Uterus (tissue), 4 donors: ENCODE results near the gene IFNG-AS1. TPM values are rescaled to one million over a fixed set of nuclear protein-coding genes. Genes with fewer than 3 reads are reported as not detected.

Experiments used
- DNase-seq, 2 donors: peaks; one replicate each; pipeline ENCODE4 v3.0.0-alpha.2; 2019 to 2020
- H3K27ac ChIP-seq, 2 donors: fragments of 200-600 bp; sonication (generic); 1 replicate in 1 of 2; 2 replicates in 1 of 2; pipeline ENCODE4 v1.5.1; 2016 to 2018
- H3K27me3 ChIP-seq, 2 donors: fragments of 200-600 bp; sonication (generic); one replicate each; pipeline ENCODE4 v1.5.1; 2018 to 2019; ENCODE audit warnings: control low read depth in 1 of 2
- H3K36me3 ChIP-seq, 2 donors: fragments of 200-600 bp; sonication (generic); one replicate each; pipeline ENCODE4 v1.5.1; 2019; ENCODE audit warnings: control low read depth in 1 of 2
- H3K4me1 ChIP-seq, 2 donors: fragments of 200-600 bp; sonication (generic); one replicate each; pipeline ENCODE4 v1.5.1; 2018 to 2019; ENCODE audit warnings: control low read depth in 1 of 2
- H3K4me3 ChIP-seq, 2 donors: fragments of 200-600 bp; sonication (generic); 1 replicate in 1 of 2; 2 replicates in 1 of 2; pipeline ENCODE4 v1.5.1; 2018 to 2019; ENCODE audit warnings: mild to moderate bottlenecking in 1 of 2
- H3K9me3 ChIP-seq, 2 donors: fragments of 200-600 bp; sonication (generic); one replicate each; pipeline ENCODE4 v1.5.1; 2019; ENCODE audit warnings: control low read depth in 1 of 2
- CTCF ChIP-seq, 4 experiments: fragments of 200-600 bp in 2 of 4; fragments of 450-650 bp in 2 of 4; sonication (generic) in 2 of 4; IDR thresholded peaks; one replicate each; pipeline ENCODE4 v1.5.1; 2016 to 2019; ENCODE audit warnings: antibody characterized with exemption in 4 of 4, mild to moderate bottlenecking in 2 of 4, moderate library complexity in 1 of 4
- POLR2A ChIP-seq, 2 donors: fragments of 450-650 bp; IDR thresholded peaks; one replicate each; pipeline ENCODE4 v1.6.1; 2016; ENCODE audit warnings: antibody characterized with exemption in 2 of 2, mild to moderate bottlenecking in 1 of 2, moderate library complexity in 1 of 2
- intact Hi-C: fragments of 100-400 bp; cut with DNase I; formaldehyde crosslinking; loops from one replicate; pipeline ENCODE4 v1.15.1; 2023; ENCODE audit warnings: low total_unique reads
- small RNA-seq: library from RNA; depleted of rRNA; stranded (forward); fragments of <200 nt; gene quantifications from one replicate; pipeline ENCODE3, GENCODE V24; 2016
- total RNA-seq, 4 donors: library from RNA; depleted of rRNA in 3 of 4; stranded (reverse); fragments of >200 nt in 3 of 4; gene quantifications; one replicate each; pipeline versions ENCODE4 v1.1.0 to v1.2.4, GENCODE V29; 2014 to 2023
- donor health status: DM: yes; HTN: yes; CAD: no.

IFNG-AS1 gene
- total RNA-seq, 4 donors from 2014 or later = not detected

DNA sequence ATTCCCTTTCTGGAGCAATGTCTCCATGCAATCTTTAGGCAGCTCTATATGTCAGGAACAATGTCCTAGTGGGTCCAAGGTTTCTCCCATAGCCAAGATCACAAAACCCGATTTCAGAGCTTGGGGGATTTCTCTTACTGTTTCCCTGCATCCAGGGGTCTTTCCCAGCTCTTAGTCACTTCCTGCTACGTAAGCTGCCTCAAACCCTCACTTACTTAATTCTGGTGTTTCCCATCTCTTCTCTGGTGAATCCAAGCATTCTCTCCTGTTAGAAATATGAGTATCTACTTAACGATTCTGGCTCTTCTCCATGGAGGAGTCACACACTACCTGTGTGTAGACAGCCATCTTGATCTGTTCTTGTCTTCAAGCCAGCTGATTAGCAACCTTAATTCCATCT is 80.0 kb downstream of the IFNG-AS1 start:
- H3K9me3 ChIP-seq = no peaks in the 10 kb centered on the region
- TF ChIP-seq POLR2A (IDR thresholded peaks at IDR 0.05) = no peak
- no peak for TF ChIP-seq CTCF (IDR thresholded peaks at IDR 0.05)
- intact Hi-C loops = no loop called here

More for the DNA sequence above, 80.0 kb downstream of the IFNG-AS1 start:
- H3K27me3 ChIP-seq = no peaks in the 10 kb centered on the region
- no peaks in the 10 kb centered on the region for H3K4me1 ChIP-seq
- H3K4me3 ChIP-seq = no peak overlapping the region
- DNase-seq = no peak
- no peaks in the 10 kb centered on the region for H3K36me3 ChIP-seq
- no peak overlapping the region for H3K27ac ChIP-seq

Small RNA genes within 50 kb of the gene (small RNA-seq; reads per million reads assigned to genes)
- gene AC005294.1 = not detected
- not detected for gene RPL39P28

Other genes starting within 250 kb of the IFNG-AS1 start
- not detected for gene IFNG, start 170.3 kb downstream of the IFNG-AS1 start, total RNA-seq
- not detected for gene IL26, start 236.4 kb downstream of the IFNG-AS1 start, total RNA-seq